ENCODE results near the gene NCKAP5.
A peak's percentile ranks its signal among the peaks of the same experiment; 100 is the strongest.

NCKAP5 gene

DNA sequence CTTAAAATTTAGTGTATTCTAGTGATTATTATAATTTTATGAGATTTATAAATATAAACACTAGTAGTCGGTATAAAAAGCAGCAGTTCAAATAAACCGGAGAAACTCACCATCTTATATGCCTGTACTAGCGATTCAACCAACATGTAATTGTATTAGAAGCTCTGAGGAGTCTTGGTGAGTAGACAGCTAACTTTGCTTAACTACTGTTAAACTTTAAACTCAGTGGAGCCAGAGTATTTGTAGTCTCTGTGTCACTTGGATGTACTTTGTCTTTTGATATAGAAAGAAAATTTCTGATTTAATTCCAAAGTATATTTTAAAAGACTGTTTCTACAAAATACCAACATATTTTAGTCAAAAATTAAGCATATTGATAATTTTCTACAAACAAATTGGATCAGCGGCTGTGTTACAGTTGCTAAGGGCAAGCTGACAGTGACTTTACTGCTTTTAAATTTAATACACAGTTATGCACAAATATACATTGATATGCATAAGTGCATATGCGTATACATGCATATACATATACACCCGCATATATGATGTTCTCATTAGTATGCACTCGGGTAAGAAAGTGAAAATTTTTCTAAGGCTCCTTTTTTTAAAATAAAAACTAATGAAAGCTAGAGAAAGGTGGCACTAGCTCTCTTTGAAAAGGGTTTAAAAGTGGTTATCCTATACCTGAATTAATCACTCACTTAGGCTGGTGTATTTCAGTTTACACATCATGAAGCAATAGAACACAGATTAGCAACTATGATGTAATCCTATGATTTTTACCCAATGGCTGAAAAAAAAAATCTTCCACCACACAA lies 374.5 kb downstream of the NCKAP5 start:
- no peak for DNase-seq

DNA sequence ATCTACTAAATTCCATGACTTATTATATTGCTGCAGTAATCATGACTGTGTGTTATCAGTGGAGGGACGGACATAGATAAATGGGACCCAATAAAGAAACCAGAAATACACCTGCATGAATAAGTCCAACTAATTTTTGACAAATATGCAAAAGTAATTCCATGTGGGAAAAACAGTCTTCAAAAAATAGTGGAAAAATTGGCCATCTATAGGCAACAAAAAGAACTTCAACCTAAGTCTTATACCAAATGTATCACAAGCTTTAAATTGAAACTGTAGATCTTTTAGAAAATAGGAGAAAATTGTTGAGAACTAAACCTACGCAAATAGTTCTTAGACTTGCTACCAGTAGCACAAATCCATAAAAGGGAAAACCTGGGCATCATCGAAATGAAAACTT lies 376.2 kb downstream of the NCKAP5 start:
- no peak for DNase-seq

DNA sequence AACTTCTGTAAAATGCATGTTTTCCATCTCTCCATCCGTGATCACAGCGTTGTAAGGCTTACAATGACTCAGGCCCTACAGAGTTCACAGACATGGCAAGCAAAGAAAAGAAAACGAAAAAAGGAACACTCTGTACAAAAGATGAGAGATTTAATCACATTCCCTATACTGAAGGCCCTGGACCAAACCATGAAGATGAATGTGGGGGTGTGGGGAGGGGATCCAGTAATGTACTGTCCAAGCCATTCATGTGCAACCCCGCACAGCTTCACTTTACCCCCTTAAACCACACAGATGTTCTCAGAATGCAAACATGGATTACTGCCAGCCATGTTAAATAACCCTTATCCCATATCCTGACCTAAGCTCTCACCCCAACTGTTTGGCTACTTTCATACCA lies 391.1 kb downstream of the NCKAP5 start:
- no peak for DNase-seq

DNA sequence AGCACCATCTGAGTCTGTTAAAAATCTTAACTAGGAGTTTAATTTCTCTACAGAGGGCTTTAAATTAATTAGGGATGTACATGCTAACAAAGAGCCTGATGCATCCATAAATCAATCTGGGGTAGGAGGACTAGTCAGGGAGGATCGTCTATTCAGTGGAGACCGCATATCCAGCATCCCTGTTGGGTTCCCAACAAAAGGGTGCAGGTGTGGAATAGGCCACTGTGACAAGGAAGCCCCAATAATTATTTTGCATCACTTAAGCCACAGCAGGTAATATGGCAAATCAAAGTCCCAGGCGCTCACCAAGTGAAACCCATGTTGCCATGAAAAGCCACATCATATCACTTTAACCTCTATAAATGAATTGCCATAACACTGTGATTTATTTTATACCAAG lies 392.3 kb downstream of the NCKAP5 start:
- DNase-seq: no peak

DNA sequence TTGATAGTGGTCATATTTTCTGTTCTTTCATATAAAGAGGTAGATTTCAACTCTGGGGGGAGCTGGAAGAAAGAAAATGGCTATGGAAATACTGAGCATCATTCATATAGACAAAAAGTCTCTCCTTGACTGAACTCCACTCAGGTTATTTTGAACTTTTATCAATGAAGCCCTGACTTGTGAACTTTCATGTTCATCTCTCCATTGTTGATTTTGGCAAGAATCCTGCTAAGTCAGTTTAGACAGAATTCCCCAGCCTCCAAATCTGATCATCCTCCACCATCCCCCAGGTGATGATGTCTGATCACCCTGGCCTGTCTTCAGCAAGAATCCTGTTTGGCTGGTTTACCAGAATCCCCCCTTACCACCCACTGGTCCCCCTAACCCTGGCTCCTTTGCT lies 395.0 kb downstream of the NCKAP5 start:
- no peak for DNase-seq

DNA sequence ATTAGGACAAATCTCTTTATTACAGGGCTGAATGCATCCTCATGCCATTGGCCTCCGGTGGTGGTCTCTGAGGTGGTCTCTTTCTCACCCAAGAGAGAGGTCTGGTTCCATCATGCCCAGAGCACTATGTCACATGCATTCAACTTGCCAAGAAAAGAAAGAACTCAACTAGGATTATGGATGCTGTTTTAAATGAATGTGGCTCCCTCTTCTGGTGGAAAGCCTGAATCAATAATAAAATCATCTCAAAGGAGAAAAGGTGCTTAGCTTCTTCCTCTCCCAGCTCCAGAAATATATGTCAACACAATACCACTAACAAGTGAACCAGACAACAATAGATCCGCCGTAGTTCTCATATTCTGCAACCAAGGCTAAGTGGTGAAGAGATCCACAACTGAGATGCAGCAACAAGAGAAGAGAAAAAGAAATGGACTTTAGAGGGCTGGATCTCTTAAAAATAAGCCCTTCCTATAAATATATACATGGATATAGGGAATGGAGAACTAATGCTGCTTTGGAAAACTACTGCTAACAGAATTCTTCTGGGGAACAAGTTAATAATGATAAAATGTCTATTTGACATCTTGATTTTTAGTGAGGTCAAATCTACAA lies 396.8 kb downstream of the NCKAP5 start:
- peak; percentile 35 for DNase-seq

DNA sequence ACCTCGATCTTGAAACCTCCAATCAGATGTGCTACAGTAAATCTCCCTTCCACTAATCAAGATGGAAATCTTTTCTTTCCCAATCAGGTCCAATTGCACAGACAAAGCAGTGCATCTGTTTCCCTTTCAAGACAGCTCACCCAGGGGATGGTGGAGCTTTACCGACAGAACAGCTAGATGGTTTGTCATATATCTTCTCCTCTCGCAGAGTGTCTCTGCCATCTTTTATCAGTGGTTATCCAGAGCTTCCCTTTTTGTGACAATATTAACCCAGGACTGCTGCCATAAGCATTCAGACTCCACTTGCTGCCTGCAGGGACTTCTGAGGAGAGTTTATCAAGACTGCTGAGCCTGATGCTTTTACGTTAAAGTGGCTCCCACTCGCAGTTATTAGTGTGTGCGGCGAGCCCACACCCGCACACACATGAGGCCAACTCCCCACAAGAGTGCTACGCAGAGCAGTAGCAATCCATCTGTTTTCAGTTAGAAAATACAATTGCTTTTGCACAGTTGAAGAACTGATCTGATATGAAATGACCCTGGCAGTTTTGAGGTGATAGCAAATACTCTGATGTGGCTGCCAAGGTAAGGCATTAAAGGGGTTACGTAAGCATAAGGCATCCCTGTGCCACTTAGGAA lies 398.9 kb downstream of the NCKAP5 start:
- DNase-seq: no peak

DNA sequence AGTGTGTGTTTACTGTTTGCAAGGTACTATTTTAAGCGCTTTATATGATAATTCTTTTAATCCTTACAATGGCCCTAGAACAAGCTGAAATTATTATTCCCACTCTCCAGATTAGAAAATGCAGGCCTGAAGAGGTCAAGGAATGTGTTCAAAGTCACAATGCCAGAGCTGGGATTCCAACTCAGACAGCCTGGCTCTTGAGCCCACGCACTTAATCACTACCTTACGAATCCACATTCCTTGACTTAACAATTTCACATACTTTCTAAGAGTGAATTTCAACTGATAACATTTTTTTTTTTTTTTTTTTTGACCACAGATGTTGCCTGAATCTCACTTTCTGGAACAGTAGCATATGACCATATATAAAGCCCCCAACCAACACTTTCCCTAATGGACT lies 400.3 kb downstream of the NCKAP5 start:
- no peak for DNase-seq

DNA sequence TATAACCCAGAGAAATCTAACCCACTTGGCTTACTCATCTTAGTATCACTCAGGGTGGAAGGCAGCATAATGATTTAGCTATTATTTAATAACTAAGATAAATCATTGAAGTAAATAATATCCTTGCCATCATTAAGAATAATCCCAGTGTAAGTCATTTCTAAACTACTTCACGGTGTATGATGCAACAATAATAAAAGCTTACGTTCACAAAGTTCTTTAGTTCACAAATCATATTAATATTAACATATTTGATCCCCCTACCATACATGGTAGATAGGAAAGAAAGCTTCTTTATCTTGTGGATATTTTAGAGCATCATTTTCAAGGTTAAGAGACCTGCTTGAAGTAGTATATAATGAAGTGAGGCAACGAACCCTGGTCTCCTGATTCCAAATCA lies 401.0 kb downstream of the NCKAP5 start:
- DNase-seq: no peak

DNA sequence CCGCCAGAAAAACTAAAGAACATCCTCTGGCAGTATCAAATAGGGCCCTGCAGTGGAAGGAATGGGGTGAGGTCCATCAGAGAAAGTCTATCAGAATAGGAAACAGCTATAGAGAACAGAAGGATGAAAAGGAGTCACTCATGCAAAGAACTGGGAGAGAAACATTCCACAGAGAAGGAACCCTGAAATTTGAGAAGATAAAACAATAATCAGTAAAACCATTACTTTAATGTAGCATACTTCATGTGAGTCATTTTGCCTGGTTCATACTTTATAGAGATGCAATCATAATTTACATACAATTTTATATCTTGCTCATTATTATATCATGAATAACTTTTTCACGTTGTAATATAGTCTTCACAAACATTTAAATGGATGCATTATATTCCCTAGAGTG lies 402.2 kb downstream of the NCKAP5 start:
- DNase-seq: no peak

DNA sequence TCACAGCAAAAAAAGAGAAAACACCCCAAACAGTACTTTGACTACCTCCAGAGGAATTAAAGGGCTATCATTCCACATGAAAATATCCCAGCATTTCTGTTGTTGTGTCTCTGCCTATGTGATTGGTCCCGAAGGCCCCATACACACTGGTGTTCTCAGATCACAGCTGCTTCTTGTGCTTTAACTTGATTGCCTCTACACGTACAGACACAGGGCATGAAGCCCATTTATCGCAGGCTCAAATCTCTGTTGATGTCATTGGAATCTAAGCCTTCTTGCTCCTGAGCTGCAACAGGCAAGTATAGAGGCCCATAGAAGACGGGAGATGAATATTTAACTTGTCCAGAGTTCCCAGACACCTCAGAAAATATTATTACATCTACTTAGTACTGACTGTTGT lies 405.2 kb downstream of the NCKAP5 start:
- DNase-seq: no peak

DNA sequence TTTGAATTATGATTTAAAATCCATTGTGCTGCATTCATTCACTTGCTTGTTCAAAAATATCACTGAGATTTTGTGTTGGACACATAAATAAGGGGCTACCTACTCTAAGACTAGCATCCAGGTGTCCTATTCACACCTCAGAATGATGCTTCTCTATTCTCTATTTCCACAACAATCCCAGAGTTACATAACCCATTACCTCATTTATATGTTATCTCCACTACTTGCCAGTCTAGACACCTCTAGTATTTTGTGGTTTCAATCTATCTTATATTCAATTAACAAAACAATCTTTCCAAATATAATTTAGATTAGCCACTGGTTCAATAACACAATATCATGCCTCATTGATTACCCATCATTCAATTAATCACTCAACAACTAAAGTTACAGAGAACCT lies 409.8 kb downstream of the NCKAP5 start:
- DNase-seq: no peak

DNA sequence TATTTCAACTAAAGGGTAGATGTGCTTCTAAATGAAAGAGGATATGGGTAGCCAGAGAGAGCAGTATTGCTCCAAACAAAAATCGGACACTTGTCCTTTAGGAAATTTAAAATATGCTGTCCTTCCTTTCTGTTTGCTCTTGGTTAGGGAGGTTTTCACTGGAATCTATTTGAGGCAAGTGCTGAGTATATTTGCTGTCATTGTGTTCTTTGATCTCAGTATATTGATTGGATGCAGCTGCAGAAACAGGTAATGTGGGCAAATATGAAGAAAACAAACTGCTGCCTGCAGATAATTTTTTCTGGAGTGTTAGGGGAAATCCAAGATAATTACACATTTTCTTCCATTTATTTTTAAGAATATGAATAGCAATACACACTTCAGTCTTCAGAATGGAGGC lies 410.2 kb downstream of the NCKAP5 start:
- DNase-seq: no peak

DNA sequence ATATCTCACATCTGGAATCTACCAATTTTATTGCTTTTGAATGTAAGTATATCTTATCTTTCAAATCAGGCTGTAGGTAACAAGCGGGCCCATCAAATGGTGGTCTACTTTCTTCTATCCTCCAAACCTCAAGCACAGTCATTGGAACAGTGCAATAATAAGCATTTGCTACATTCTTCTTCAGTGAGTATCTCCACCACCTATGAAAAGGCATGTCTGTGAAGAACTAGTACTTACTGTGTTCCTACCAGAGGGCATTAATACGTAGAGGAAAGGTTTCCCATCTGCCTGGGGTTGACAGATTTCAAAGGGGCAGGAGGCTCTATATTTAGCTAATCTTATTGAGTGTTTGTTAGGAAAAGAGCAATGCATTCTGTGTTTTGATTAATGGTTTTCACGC lies 411.1 kb downstream of the NCKAP5 start:
- DNase-seq: no peak

DNA sequence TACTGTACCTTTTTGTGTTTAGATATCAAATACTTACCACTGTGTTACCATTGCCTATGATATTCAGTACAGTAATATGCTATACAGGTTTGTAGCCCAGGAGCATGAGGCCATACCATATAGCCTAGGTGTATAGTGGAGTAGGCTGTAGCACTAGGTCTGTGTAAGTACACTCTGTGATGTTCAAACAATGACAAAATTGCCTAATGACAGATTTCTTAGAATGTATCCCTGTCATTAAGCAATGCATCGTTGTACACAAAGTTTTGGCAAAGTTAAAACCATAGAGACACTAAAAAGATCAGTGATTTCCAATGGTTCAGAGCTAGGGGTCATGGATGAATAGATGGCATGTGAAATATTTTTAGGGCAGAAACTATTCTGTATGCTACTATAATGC lies 415.5 kb downstream of the NCKAP5 start:
- DNase-seq: no peak

DNA sequence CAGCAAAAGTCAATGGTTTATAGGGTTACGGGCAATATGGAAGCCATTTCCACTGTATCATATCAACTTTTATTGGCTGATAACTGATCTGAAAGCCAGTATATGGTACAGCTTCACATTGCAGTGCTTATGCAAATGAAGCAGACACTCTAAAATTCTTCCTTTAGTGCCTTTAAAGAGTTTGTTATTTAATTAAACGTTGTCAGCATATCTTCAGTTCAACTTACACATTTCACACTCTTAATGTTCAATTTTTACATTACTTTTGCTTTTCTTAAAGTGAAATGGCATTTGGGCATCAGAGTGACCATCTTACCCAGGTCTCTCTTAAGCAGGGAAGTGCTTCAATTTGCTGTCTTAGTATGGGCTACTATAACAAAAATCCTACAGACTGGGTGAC lies 420.1 kb downstream of the NCKAP5 start:
- no peak for DNase-seq

DNA sequence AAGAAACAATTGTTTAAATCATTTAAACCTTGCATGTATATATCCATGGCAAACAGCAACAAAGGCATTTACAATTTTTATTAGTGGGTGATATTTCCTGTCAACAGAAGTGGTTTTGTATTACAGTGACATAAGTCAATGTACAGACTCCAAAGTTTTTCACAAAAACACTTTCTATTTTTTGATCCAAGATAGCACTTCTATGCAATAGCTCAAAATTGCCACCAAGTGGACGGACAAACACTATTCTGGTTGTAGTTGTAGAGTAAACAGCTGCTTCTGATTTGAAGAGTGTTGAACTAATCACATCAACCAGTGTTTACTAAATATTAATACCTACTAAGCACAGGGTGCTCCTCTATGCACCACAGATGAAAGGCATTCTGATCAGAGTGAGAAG lies 421.4 kb downstream of the NCKAP5 start:
- DNase-seq: no peak

DNA sequence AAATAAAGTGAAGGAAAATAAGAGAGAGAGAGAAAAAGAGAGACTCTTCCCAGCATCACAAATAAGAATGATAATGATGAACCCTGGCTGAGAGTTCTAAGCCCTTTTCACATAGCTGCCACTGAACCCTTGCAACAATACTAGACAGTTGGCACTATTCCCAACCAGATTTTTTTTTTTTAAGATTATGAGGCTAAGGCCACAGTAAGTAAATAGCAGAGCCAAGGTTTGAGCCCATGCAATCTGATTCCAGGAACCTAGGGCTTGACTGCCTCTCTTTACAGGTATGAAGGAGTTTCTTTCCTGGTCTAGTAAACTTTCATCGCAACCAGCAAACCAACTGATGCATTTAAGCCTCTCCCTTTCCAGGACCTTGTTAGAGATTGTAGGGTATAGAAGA lies 424.6 kb downstream of the NCKAP5 start:
- peak; percentile 36 for DNase-seq

DNA sequence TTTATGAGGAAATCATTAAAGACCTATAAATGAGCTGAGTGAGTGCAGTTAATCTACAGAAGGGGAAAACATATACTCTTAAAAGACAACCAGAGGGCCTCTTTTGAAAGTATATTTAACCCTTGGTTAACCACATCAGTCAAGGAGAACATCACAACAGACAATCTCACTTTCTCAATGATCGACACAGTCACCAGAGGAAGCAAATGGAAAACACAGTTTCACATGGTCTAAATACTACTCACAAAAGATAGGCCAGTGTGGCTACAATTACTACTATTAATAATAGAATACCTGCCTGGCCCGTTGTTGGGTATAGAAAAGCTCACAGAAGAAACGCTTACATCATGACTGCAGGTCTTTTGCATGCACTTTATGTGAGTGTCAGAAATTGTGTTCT lies 426.2 kb downstream of the NCKAP5 start:
- no peak for DNase-seq

DNA sequence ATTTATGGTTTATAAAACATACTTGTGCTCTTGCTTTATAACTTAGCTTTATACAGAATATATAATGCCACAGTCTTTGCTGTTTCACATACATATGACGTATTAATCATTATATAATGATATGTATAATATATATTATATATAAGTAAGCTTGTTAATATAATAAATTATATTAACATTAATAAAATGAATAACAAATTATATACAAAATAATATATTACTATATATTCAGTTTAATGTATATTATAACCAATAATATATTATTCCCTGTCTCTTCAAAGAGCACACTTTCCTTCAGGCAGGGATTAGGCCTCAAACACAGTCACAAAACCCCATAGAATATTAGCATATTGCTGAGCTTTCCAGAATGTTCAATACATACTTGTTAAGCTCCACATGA lies 427.6 kb downstream of the NCKAP5 start:
- no peak for DNase-seq

DNA sequence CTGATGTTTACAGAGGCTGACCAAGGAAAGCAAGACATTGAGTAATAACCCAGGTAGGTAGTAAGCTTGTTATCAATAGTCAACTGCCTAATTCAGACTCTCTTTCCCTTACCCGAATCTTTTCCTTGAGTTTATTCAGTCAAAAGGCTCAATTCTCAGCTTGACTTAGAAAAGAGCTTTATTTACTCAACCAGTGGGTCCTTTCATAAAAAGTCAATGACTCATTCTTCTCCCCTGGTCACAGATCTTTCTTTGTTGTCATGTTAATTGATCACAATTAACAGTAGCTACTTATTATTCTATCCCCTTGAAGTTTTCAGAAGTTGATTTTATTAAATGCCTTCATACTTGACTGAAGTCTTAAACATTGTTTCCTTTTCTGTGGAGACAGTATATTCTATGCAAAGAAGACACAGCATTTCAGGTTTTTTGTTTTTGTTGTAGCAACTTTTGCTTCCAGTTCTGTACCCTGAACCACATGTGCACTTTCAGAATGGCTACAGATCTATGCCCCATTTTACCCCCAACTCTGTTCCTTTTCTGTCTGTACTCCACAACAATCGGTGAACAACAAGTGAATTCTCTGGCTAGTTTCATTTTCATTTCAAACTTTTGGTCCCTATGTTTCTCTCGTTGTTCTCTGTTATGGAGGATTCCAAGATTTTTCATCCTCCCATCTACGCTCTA lies 428.3 kb downstream of the NCKAP5 start:
- no peak for DNase-seq

DNA sequence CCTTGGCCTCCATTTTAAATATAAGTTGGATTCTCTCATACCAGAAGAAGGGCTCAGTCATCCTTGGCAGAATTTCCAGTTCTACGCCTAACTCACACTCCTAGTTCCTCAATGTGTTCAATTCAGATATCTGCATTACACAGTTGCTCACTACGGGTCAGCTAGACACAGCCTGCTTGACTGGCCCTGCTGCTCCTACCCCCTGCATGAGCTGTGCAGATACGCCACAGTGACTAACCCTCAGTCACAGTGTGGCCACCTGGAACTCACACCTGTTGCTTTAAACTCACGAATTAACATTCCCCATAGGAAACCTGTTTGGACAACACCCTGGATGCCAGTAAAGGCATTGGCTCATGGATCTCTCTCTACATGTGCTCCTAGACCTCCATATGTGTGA lies 429.6 kb downstream of the NCKAP5 start:
- DNase-seq: no peak

DNA sequence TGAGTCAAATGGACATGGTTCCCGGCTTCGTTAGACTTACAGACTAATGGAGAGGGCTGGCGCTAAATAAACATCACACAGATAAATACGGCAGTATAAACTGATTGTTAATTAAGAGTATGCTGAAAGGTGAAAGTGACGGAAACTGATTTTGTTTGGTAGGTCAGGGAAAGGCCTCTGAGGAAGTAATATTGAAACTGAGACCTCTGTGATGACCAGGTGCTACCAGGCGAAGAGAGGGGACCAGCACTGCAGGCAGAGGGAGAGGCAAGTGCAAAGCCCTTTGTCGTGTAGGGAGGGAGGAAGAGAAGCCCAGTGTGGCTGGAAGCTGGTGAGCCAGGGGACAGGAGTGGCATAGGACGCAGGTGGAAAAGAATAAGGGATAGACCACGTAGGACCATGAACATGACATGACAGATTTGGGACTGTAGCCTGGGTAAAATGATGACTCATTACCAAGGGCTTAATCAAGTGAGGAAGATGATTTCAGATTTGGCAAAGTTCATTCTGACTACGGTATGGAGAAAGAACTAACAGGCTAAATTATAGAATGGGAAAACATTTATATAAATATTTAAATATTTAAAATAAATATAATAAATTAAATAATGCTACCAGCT lies 433.1 kb downstream of the NCKAP5 start:
- DNase-seq: peak; percentile 73

All from DMS79 (cell line).